GM19099 (cell line): ENCODE results near the gene CIB2.

ENCODE experiments used
- POLR2A ChIP-seq: IDR thresholded peaks from 3 replicates; pipeline ENCODE4 v1.6.1; 2011; ENCODE audit warnings: low read depth; ENCODE audit not compliant: insufficient read length; ENCODE audit errors: extremely low read depth

CIB2 gene

DNA sequence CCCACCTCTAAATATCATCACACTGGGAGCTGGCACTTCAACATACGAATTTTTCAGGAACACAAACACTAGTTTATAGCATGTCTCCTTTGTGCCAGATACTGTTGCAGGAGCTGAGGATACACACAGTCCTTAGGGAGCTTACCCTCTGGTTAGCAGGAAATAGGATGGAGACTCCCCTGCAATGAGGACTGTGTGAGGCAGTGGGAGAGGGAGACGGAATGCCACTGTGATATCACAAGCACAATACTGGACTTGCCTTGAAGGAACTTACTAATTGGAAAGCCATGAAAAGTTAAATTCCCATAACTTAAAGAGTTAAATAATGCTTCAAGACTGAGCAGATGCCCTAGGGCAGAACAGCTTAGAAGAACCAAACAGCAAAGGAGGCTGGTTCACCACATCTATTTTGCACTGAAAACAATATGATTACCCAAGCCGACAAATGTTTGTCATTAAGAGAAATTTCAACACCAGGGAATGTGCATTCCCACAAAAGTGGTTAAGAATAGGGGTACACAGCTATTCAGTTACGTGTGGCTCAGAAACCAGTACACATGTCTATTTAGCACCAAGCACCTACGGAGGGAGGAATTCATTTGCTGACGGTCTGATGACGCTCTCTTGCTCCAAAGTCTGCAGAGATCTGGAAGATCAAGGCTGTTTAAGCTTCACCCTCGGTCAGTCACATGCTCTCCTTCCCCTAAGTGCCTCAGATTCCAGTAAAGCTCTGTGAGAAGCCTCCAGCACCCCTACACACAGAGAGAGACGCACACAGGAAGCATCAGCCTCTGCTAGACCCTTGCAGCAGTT, 59.0 kb downstream of the CIB2 start:
- no peak for TF ChIP-seq POLR2A

DNA sequence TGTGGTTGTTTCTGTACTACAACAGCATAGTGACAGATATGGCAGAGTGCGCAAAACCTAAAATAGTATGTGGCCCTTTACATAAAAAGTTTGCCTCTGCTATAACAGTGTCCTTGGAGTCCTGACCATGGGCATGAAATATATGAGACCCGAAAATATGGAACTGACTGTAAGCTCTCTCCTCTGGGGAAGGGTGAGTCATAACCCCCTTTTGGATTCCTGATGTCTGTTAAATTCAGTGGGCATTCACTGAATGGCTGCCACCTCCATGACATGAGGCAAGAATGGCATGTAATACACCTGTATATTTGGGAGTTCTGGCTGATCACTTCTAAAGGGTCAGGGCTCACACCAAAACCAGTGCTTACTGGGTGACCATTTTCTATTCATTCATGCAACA, 59.9 kb downstream of the CIB2 start:
- TF ChIP-seq POLR2A = no peak

DNA sequence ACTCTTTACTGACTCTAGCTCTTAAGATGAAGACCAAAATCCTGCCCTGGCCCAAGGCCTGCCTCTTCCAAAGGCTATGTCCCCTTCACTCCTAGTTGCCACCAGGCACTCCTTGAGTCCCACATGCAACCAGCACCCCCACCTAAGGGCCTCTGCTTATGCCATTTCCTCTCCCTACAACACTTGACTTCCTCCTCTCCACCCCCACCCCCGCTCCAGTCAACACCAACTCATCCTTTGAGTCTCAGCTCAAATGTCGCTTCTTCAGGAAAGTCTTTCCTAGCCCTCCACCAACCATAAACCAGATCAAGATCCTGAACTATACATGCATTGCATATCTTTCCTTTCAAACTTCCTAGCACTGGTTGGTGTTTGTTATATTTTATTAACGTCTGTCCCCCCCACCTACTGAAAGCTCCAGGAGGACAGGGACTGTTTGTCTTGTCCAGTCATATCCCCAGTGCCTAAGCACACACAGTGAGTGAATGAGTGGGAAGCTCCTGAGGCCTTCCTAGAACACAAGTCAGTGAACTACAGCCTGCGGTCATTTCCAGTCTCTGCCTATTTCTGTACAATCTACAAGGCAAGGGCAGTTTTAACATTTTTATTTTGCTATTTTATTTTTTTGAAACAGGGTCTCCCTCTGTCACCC, 61.1 kb downstream of the CIB2 start:
- no peak for TF ChIP-seq POLR2A

DNA sequence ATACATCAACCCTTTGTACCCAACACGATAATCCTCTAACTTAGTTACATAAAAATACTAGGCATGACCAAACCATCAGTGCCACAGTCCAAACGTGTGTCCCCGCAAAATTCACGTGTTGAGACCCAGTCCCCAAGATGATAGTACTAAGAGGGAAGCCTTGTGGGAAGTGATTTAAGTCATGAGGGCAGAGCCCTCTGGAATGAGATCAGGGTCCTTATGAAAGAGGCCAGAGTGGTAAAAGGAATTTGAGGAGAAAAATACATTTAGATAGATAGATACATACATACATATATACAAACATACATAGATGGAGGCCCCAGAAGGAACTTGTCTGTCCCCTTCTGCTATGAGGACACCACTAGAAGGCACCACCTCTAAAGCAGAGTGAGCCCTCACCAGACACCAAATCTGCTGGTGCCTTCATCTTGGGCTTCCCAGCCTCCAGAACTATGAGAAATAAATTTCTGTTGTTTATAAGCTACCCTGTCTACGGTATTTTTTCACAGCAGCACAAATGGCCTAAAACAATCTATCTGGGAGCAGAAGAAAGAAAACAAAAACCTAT, 61.7 kb downstream of the CIB2 start:
- no peak for TF ChIP-seq POLR2A

DNA sequence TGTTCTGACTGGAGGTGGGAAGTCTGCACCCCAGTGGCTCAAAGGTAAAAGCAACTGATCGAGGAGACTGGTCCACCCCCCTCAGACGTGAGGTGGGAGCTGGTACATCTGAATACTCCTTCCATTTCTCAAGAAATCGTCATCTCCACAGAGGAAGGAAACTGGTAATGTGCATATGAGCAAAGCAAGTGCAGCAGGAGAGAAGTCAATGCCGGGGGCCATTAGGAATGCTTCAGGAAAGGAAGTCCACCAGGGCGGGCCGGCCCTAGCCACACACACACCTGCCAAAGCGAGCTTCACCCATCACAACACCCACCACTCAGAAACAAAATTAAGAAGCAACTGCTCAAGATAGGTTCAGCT, 62.2 kb downstream of the CIB2 start:
- no peak for TF ChIP-seq POLR2A

DNA sequence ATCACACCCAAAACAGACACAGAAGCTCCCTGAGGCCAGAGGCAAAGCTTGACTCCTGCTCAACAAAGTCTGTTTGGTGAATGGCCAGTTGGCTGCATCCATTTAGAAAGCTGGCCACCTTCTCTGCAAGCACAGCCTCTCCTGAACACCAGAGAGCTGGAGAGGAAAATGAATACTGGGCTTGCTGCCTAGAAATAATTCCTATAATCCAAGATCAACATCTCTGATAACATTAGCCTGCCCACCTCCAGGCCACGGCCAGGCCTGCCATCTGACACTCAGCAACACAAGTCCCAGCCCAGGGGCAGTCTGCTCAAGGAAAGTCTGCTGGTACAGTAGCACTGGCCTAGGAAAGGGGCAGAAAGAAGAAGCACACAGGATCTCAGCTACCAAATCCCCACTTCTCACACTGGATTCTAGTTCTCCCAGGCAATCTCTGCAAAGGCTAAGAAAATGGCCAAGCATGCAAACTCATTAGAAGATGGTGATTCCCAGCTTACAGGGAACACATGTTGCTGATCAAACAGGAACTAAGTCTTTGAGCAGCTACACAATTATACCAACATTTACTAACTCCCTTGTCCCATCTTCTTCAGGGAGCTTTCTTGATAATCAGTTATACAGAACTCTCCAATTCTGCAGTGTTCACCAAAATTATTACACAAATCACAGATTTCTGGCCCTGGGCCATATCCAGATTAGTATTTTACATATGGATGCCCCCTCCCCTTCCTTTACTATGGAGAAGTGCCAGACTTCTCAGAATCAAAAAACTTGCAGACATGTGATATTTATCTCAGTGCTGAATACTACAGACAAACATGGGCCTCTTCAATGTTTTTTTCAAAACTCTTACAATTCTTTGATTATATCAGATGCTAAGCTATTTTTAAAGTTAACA, 63.7 kb downstream of the CIB2 start:
- no peak for TF ChIP-seq POLR2A

DNA sequence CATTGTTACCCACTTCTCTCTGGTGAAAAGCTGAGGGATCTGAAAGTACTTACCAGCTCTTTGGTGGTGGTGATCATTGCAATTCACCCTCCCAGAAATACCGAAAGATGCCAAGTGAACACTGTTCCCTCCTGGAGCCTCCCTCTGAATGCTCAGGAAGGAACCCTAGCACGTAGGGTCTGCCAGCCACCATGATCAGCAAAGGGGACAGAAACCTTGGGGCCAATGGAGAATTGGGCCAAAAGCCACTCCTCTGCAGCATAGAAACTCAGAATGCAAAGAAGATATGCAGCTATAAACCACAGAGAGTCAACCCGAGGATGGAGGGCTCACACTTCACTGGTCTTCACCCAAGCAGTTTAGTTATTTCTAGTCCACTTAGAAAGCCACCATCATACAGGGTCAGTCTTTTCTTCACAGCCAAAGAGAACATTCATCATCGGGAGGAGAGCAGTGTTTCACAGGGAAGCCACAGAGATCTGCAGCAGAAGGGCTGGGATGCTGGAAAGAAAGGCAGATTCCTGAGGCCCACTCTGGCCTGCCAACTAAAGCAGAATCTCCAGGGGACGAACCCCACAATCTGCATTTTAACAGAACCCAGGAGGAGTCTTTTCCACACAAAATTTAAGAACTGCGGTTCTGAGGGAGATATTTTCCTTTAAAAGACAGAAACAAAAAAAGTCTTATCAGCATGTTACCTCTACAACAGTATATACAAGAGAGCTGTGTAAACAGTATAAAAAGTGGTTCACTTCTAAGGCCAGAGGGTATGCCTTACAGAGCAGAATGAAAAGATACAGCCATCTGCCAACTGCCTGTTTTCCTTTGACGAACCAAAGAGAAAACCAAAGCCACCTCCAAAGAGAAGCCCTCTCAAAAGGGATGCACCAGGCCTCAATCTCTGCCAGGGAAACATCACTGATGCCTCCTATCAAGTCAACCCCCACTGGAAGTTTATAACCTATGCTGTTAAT, 65.0 kb downstream of the CIB2 start:
- TF ChIP-seq POLR2A = peak; percentile 50

DNA sequence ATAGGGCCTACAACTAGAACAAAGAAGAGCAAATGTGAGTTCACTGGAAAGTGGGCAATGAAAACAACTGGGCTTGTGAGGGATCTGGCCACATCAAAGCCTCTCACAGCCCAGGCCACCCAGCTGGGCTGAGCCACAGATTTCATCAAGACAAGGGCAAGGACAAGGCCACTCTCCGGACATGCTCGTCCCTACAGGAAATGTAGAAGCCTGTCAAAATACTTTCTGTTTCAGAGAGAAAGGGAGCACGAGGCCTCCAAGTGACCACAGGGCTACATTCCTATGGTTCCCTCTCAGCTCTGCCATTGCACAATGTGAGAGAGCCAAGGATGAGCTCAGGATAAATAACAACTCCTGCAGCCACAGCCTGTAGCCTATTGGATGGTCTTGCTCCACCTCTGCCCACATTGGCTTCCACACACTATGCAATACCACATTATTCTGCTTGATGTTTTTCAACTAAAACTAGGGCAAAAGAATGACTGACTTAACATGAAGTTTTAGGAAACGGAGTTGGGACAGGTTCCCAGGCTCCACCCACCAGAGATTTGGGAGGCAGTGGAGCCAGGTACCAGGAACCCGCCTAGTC, 65.9 kb downstream of the CIB2 start:
- TF ChIP-seq POLR2A = no peak

DNA sequence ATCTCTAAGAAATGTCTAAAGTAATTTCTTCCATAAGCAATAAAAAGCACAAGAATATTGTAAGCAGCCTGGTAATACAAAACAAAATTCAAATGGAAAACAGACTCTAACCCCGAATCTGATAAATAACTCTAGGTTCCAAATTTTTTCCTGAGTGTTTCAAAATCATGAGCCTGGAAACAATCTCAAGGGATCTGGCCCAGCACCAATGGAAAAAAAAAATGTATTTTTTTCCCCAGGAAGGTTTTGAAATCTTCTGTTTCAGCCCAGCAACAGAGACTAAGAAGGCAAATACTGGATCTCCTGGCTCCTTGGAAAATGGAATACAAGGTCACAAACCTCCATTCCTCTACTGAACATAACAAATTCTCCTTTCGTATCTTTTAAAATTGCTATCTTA, 66.7 kb downstream of the CIB2 start:
- TF ChIP-seq POLR2A = no peak

DNA sequence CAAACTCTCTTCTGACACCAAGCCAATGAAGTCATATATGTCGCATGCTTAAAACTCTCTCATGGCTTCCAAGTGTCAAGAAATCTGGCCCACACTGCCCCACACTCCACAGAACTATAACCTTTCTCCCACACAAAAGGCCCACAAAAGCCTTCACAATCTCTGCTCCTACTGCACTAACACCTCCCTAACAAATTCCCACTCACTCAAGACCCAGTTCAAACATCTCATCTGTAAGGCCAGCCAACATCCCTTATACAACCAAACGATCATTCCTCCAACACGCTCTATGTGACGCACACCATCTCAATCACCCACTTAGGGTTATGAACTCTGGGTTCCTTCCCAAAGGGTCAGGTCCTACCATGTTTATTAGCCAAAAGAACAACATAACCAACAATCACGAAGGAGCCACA, 67.3 kb downstream of the CIB2 start:
- no peak for TF ChIP-seq POLR2A

DNA sequence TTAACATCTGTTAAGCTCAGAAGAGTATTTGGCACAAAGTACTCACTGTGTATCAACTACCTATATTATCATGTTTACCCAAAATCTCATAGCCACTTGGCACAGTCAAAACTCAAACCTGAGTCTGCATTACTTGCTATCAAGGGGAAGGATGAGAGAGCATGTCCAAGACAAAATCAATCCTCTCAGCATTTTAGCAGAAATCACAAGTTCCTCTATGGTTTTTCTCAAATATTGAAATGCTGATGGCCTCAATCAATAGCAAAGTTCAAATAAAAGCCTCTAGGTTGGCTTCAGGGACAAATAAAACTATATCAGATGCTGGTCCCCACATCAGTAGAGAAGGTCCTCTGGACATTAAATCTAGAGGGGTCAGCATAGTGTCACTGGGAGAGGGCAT, 68.0 kb downstream of the CIB2 start:
- no peak for TF ChIP-seq POLR2A

DNA sequence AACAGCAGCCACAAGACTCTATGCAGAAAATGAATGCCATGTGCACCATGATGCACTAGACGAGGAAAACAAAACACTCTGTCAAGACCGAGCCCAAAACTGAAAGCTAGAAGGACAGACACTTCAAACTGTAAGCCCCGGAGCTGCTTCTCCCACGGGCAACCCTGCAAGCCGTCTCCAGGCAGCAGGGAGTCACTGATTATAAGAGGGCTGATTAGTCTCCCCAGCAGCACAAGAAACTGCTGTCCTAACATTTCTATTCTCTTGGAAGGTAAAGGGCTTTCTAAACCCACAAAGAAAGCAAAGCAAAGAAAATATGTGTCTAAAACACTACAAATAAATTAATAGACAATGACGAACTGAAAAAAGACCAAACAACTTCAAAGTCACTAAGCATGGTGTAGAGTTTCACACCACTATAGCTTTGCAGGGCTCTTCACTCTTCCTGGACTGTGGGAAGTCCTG, 69.2 kb downstream of the CIB2 start:
- no peak for TF ChIP-seq POLR2A

DNA sequence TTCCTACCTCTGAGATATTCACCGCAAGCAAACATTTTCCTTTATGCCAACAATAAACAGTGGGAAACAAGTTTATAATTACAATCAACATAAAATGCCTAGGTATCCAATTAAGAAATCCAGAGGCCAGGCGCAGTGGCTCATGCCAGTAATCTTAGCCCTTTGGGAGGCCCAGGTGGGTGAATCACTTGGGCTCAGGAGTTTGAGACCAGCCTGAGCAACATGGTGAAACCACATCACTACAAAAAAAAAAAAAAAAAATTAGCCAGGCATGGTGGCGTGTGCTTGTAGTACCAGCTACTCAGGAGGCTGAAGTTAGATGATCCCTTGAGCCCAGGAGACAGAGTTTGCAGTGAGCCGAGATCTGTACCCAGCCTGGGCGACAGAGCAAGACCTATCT, 71.0 kb downstream of the CIB2 start:
- TF ChIP-seq POLR2A = no peak
